Suprapubic skin (tissue), 4 donors: ENCODE measurements around the gene CERS3. TPM values are rescaled to one million over a fixed set of nuclear protein-coding genes. Genes with fewer than 3 reads are reported as not detected.

Source experiments
- DNase-seq, 2 donors: peaks; one replicate each; pipeline ENCODE4 v3.0.0-alpha.2; 2019; ENCODE audit warnings: low spot score in 2 of 2
- H3K27ac ChIP-seq: fragments of 200-600 bp; sonication (generic); one replicate; pipeline ENCODE4 v1.5.1; 2019
- H3K27me3 ChIP-seq: fragments of 200-600 bp; sonication (generic); one replicate; pipeline ENCODE4 v1.5.1; 2019
- H3K36me3 ChIP-seq: fragments of 200-600 bp; sonication (generic); one replicate; pipeline ENCODE4 v1.5.1; 2019
- H3K4me1 ChIP-seq: fragments of 200-600 bp; sonication (generic); one replicate; pipeline ENCODE4 v1.5.1; 2019
- H3K4me3 ChIP-seq: fragments of 200-600 bp; sonication (generic); one replicate; pipeline ENCODE4 v1.5.1; 2019; ENCODE audit warnings: mild to moderate bottlenecking
- H3K9me3 ChIP-seq: fragments of 200-600 bp; sonication (generic); one replicate; pipeline ENCODE4 v1.5.1; 2019
- CTCF ChIP-seq, 2 donors: fragments of 200-600 bp in 1 of 2; fragments of 450-650 bp in 1 of 2; sonication (generic) in 1 of 2; IDR thresholded peaks; one replicate each; pipeline ENCODE4 v1.5.1; 2016 to 2019; ENCODE audit warnings: antibody characterized with exemption in 2 of 2, mild to moderate bottlenecking in 1 of 2, moderate library complexity in 1 of 2
- EP300 ChIP-seq: sonication (generic); formaldehyde crosslinking; IDR thresholded peaks from one replicate; pipeline ENCODE4 v1.6.1; 2017; ENCODE audit warnings: antibody characterized with exemption
- POLR2A ChIP-seq, 2 donors: fragments of 450-650 bp; IDR thresholded peaks; one replicate each; pipeline ENCODE4 v1.6.1; 2017; ENCODE audit warnings: antibody characterized with exemption in 2 of 2, mild to moderate bottlenecking in 2 of 2, moderate library complexity in 2 of 2
- POLR2AphosphoS5 ChIP-seq, 3 donors: sonication (generic); formaldehyde crosslinking; IDR thresholded peaks; one replicate each; pipeline ENCODE4 v1.6.1; 2017; ENCODE audit warnings: antibody characterized with exemption in 3 of 3
- WGBS: methylation state at CpG from one replicate; pipeline ENCODE4 v1.1.5; 2018; 5-methylcytosine and 5-hydroxymethylcytosine counted together
- total RNA-seq, 4 donors: library from RNA; depleted of rRNA; stranded (reverse); fragments of >200 nt; gene quantifications; one replicate each; pipeline ENCODE4 v1.1.0, GENCODE V29; 2016

The CERS3 gene
- total RNA-seq, 4 donors from 2014 or later = 106 to 151 (median 120) TPM

GRCh38 chr15:100570275-100570674 is 41.5 kb upstream of the CERS3 start:
- H3K9me3 ChIP-seq = no peaks in the 10 kb centered on the region
- H3K27ac ChIP-seq = no peak overlapping the region
- DNase-seq = no peak
- H3K36me3 ChIP-seq = peaks cover 16% of the 10 kb centered on the region
- H3K4me1 ChIP-seq = peaks cover 16% of the 10 kb centered on the region
- H3K4me3 ChIP-seq = no peak overlapping the region
- no peaks in the 10 kb centered on the region for H3K27me3 ChIP-seq
- WGBS = 95% methylated on average over 3 of the region's 3 CpGs
- TF ChIP-seq POLR2AphosphoS5 (IDR thresholded peaks at IDR 0.05) (no peak), EP300 (no peak), CTCF (IDR thresholded peaks at IDR 0.05) (no peak), POLR2A (IDR thresholded peaks at IDR 0.05) (no peak)

GRCh38 chr15:100569391-100569790 is 40.6 kb upstream of the CERS3 start:
- Histone ChIP-seq H3K27me3 (no peaks in the 10 kb centered on the region), H3K4me1 (peaks cover 16% of the 10 kb centered on the region), H3K36me3 (peaks cover 15% of the 10 kb centered on the region), H3K4me3 (no peak overlapping the region), H3K9me3 (no peaks in the 10 kb centered on the region), H3K27ac (no peak overlapping the region)
- TF ChIP-seq EP300 (no peak), CTCF (IDR thresholded peaks at IDR 0.05) (no peak), POLR2AphosphoS5 (IDR thresholded peaks at IDR 0.05) (no peak), POLR2A (IDR thresholded peaks at IDR 0.05) (no peak)
- no peak for DNase-seq
- WGBS = 82% methylated on average over 8 of the region's 8 CpGs

GRCh38 chr15:100566850-100567628 is 38.3 kb upstream of the CERS3 start:
- no peak for TF ChIP-seq EP300
- no peak for TF ChIP-seq POLR2A (IDR thresholded peaks at IDR 0.05)
- TF ChIP-seq POLR2AphosphoS5 (IDR thresholded peaks at IDR 0.05) = no peak
- no peak for TF ChIP-seq CTCF (IDR thresholded peaks at IDR 0.05)
- Histone ChIP-seq H3K4me3 (no peak overlapping the region), H3K36me3 (peaks cover 5% of the 10 kb centered on the region), H3K27ac (no peak overlapping the region), H3K4me1 (peaks cover 14% of the 10 kb centered on the region), H3K27me3 (no peaks in the 10 kb centered on the region), H3K9me3 (no peaks in the 10 kb centered on the region)
- DNase-seq = no peak
- 93% methylated on average over 6 of the region's 6 CpGs for WGBS

- Histone ChIP-seq H3K27ac (no peak overlapping the region), H3K9me3 (no peaks in the 10 kb centered on the region), H3K36me3 (peaks cover 5% of the 10 kb centered on the region), H3K27me3 (no peaks in the 10 kb centered on the region), H3K4me1 (peaks cover 5% of the 10 kb centered on the region), H3K4me3 (no peak overlapping the region)
- TF ChIP-seq POLR2A (IDR thresholded peaks at IDR 0.05) = no peak
- peak in 1 of 3 donors; percentile 40 for TF ChIP-seq POLR2AphosphoS5 (IDR thresholded peaks at IDR 0.05)
- no peak for TF ChIP-seq EP300
- TF ChIP-seq CTCF (IDR thresholded peaks at IDR 0.05) = no peak
- WGBS = 79% methylated on average over 3 of the region's 3 CpGs
- no peak for DNase-seq
Measured at GRCh38 chr15:100565591-100565990, 36.8 kb upstream of the CERS3 start.

GRCh38 chr15:100560323-100560722 is 31.6 kb upstream of the CERS3 start:
- no peak for DNase-seq
- no peak overlapping the region for H3K4me3 ChIP-seq
- no peak for TF ChIP-seq EP300
- no peak for TF ChIP-seq POLR2A (IDR thresholded peaks at IDR 0.05)
- no peak for TF ChIP-seq CTCF (IDR thresholded peaks at IDR 0.05)
- TF ChIP-seq POLR2AphosphoS5 (IDR thresholded peaks at IDR 0.05) = no peak
- no peaks in the 10 kb centered on the region for H3K36me3 ChIP-seq
- H3K27me3 ChIP-seq = no peaks in the 10 kb centered on the region
- H3K9me3 ChIP-seq = no peaks in the 10 kb centered on the region
- H3K4me1 ChIP-seq = peaks cover 6% of the 10 kb centered on the region
- H3K27ac ChIP-seq = no peak overlapping the region
